SK-N-SH (cell line): ENCODE data around the gene UGT1A1. TPM values are rescaled to one million over a fixed set of nuclear protein-coding genes. Genes with fewer than 3 reads are reported as not detected.

Experiments
- CTCF ChIA-PET: fragments of 300-600, 350-600 bp; formaldehyde crosslinking; extraction: SDS; loops from one replicate; lab custom pipeline; 2021; lab: Yijun Ruan, JAX
- POLR2A ChIA-PET: fragments of 350-600 bp; sonication (Branson Sonifier 250); formaldehyde crosslinking; extraction: SDS; loops from one replicate; lab custom pipeline; 2020; ENCODE audit warnings: antibody characterized with exemption, inconsistent platforms; lab: Yijun Ruan, JAX
- DNase-seq: peaks from one replicate; pipeline ENCODE4 v3.0.0; 2012
- H2AFZ ChIP-seq: fragments of 200-600 bp; sonication (generic); 2 replicates; pipeline ENCODE4 v1.8.1; 2016; ENCODE audit warnings: antibody characterized with exemption, mild to moderate bottlenecking, low read depth
- H3F3A ChIP-seq: fragments of 200-600 bp; sonication (generic); replicated peaks from 2 replicates; pipeline ENCODE3; 2016; ENCODE audit warnings: antibody characterized with exemption, mild to moderate bottlenecking; ENCODE audit not compliant: insufficient read depth
- H3K27ac ChIP-seq, 2 experiments: fragments of 200-500 bp in 1 of 2; fragments of 200-600 bp in 1 of 2; sonication (Bioruptor generic) in 1 of 2; sonication (generic), shearing (Covaris generic) in 1 of 2; 2 replicates each; pipeline versions ENCODE4 v1.5.1 to v1.6.1; 2014 to 2016; ENCODE audit warnings: low read depth in 2 of 2, inconsistent platforms in 1 of 2, low read length in 1 of 2, mild to moderate bottlenecking in 1 of 2, mixed read lengths in 1 of 2
- H3K27me3 ChIP-seq: fragments of 200-600 bp; sonication (generic), shearing (Covaris generic); 2 replicates; pipeline ENCODE4 v1.6.1; 2016; ENCODE audit warnings: mixed run types; ENCODE audit not compliant: insufficient read depth
- H3K36me3 ChIP-seq, 2 experiments: fragments of 200-500 bp in 1 of 2; fragments of 200-600 bp in 1 of 2; sonication (Bioruptor generic) in 1 of 2; sonication (generic) in 1 of 2; replicated peaks in 1 of 2; 2 replicates each; pipeline versions ENCODE3 to v1.5.1; 2014 to 2016; ENCODE audit warnings: low read length in 1 of 2, mild to moderate bottlenecking in 1 of 2; ENCODE audit not compliant: insufficient read depth in 2 of 2, control insufficient read depth in 1 of 2
- H3K4me1 ChIP-seq, 2 experiments: fragments of 200-500 bp in 1 of 2; fragments of 200-600 bp in 1 of 2; sonication (Bioruptor generic) in 1 of 2; sonication (generic), shearing (Covaris generic) in 1 of 2; 2 replicates each; pipeline versions ENCODE4 v1.5.1 to v1.6.1; 2014 to 2016; ENCODE audit warnings: low read depth in 1 of 2, low read length in 1 of 2, mixed run types in 1 of 2; ENCODE audit not compliant: insufficient read depth in 2 of 2, control insufficient read depth in 1 of 2
- H3K4me2 ChIP-seq: fragments of 200-600 bp; sonication (generic), shearing (Covaris generic); 2 replicates; pipeline ENCODE4 v1.6.1; 2017; ENCODE audit warnings: mixed run types
- H3K4me3 ChIP-seq, 2 experiments: fragments of 200-500 bp in 1 of 2; fragments of 200-600 bp in 1 of 2; sonication (Bioruptor generic) in 1 of 2; sonication (generic), shearing (Covaris generic) in 1 of 2; 2 replicates each; pipeline versions ENCODE4 v1.5.1 to v1.8.1; 2014 to 2016; ENCODE audit warnings: low read depth in 2 of 2, inconsistent platforms in 1 of 2, low read length in 1 of 2, mild to moderate bottlenecking in 1 of 2, mixed read lengths in 1 of 2, moderate library complexity in 1 of 2
- H3K79me2 ChIP-seq: fragments of 200-600 bp; sonication (generic); 2 replicates; pipeline ENCODE4 v1.8.1; 2017; ENCODE audit warnings: mild to moderate bottlenecking; ENCODE audit not compliant: insufficient read depth
- H3K9ac ChIP-seq: fragments of 200-600 bp; sonication (generic); 2 replicates; pipeline ENCODE4 v1.6.1; 2017; ENCODE audit warnings: mixed run types
- H3K9me2 ChIP-seq: fragments of 200-600 bp; sonication (generic); 2 replicates; pipeline ENCODE4 v1.6.1; 2017; ENCODE audit warnings: mixed run types
- H3K9me3 ChIP-seq: fragments of 200-600 bp; sonication (generic); 2 replicates; pipeline ENCODE4 v1.6.1; 2017; ENCODE audit warnings: mixed run types, mild to moderate bottlenecking, moderate library complexity
- H4K20me1 ChIP-seq: fragments of 200-600 bp; sonication (generic); 2 replicates; pipeline ENCODE4 v1.6.1; 2017; ENCODE audit warnings: mild to moderate bottlenecking, mixed run types; ENCODE audit not compliant: insufficient read depth
- ELF1 ChIP-seq: IDR thresholded peaks from 2 replicates; pipeline ENCODE4 v1.4.0; 2012
- EZH2phosphoT487 ChIP-seq: fragments of 200-600 bp; sonication (generic); IDR thresholded peaks from 2 replicates; pipeline ENCODE4 v1.6.1; 2017; ENCODE audit warnings: low read depth, mixed run types, mild to moderate bottlenecking, antibody characterized with exemption, moderate library complexity, borderline replicate concordance
- FOSL2 ChIP-seq: IDR thresholded peaks from 2 replicates; pipeline ENCODE4 v1.4.0; 2012; ENCODE audit warnings: low read depth, mild to moderate bottlenecking, moderate library complexity, borderline replicate concordance
- GABPA ChIP-seq: IDR thresholded peaks from 2 replicates; pipeline ENCODE4 v1.4.0; 2012; ENCODE audit warnings: low read depth, mild to moderate bottlenecking
- GATA2 ChIP-seq: sonication (generic); formaldehyde crosslinking; IDR thresholded peaks from 2 replicates; pipeline ENCODE4 v1.5.0; 2020; ENCODE audit warnings: mild to moderate bottlenecking, missing genetic modification reagents
- JUND ChIP-seq: IDR thresholded peaks from 2 replicates; pipeline ENCODE4 v1.4.0; 2012
- MEF2A ChIP-seq: IDR thresholded peaks from 2 replicates; pipeline ENCODE4 v1.4.0; 2012; ENCODE audit warnings: low read depth, borderline replicate concordance
- NFIC ChIP-seq: IDR thresholded peaks from 2 replicates; pipeline ENCODE4 v1.4.0; 2012; ENCODE audit warnings: borderline replicate concordance
- NRF1 ChIP-seq: IDR thresholded peaks from 2 replicates; pipeline ENCODE4 v1.6.1; 2012; ENCODE audit warnings: low read depth, mild to moderate bottlenecking, low read length
- RAD21 ChIP-seq: IDR thresholded peaks from 2 replicates; pipeline ENCODE4 v1.6.1; 2012; ENCODE audit warnings: mild to moderate bottlenecking, low read length
- RCOR1 ChIP-seq: fragments of 150-350 bp; IDR thresholded peaks from 2 replicates; pipeline ENCODE4 v1.6.1; 2017; ENCODE audit warnings: antibody characterized with exemption, low read length
- RFX5 ChIP-seq: IDR thresholded peaks from 2 replicates; pipeline ENCODE4 v1.6.1; 2012; ENCODE audit warnings: mild to moderate bottlenecking, improper control_type of control experiment, low read length
- RXRA ChIP-seq: IDR thresholded peaks from 2 replicates; pipeline ENCODE4 v1.4.0; 2012; ENCODE audit warnings: low read depth, mild to moderate bottlenecking, borderline replicate concordance
- SMC3 ChIP-seq: IDR thresholded peaks from 2 replicates; pipeline ENCODE4 v1.6.1; 2012; ENCODE audit warnings: low read depth, low read length, improper control_type of control experiment
- TCF12 ChIP-seq: IDR thresholded peaks from 2 replicates; pipeline ENCODE4 v1.4.0; 2012
- TEAD4 ChIP-seq: IDR thresholded peaks from 2 replicates; pipeline ENCODE4 v1.4.0; 2012; ENCODE audit warnings: mild to moderate bottlenecking, borderline replicate concordance; ENCODE audit not compliant: insufficient read depth
- YY1 ChIP-seq: IDR thresholded peaks from 2 replicates; pipeline ENCODE4 v1.4.0; 2012; ENCODE audit warnings: low read depth, mild to moderate bottlenecking
- WGBS: methylation state at CpG from one replicate; pipeline ENCODE4 v1.1.6; 2017; ENCODE audit warnings: low lambda C conversion rate; 5-methylcytosine and 5-hydroxymethylcytosine counted together
- polyA plus RNA-seq, 3 experiments: library from polyadenylated mRNA; depleted of rRNA; stranded (reverse); fragments of >200 nt; gene quantifications; 2 replicates each; pipeline ENCODE4 v1.2.3, GENCODE V29; 2012
- TF ChIP-seq, protein P1 (sequence below): fragments of 200-600 bp; sonication (generic); IDR thresholded peaks from 2 replicates; pipeline ENCODE4 v1.6.1; 2017; ENCODE audit warnings: antibody characterized with exemption, mild to moderate bottlenecking, moderate library complexity
- TF ChIP-seq, protein P2 (sequence below): IDR thresholded peaks from 2 replicates; pipeline ENCODE4 v1.6.1; 2012; ENCODE audit warnings: mild to moderate bottlenecking, low read depth, low read length, moderate library complexity
- TF ChIP-seq, protein P3 (sequence below): fragments of 150-350 bp; IDR thresholded peaks from 2 replicates; pipeline ENCODE4 v1.6.1; 2017; ENCODE audit warnings: antibody characterized with exemption, low read length, low read depth, borderline replicate concordance

Gene UGT1A1
- polyA plus RNA-seq, 1 of the 3 experiments (the other 2 are of a cell fraction), result not detected

DNA sequence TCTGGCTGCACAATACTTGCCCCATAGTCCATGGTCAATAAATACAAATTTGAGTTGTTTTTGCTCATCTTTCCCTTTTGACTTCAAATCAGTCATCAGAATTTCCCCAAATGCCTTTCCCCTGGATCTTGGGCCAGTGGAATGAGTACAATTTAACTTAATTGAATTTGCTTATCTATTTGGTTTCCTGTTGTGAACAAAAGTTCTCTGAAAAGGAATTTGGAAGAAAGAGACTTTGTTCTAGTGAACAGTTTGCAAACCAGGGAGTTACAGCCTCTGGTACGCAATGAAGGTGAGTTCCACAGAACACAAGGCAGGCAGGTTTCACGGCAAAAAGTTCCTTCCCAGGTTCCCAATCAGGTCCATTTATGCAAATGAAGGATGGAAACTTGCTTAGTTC, 1.2 kb upstream of the UGT1A1 start:
- CTCF ChIA-PET, result no interaction called here
- Histone ChIP-seq H3K4me2 (no peak overlapping the region), H3F3A (no peaks in the 10 kb centered on the region)
- TF ChIP-seq, protein P1, sequence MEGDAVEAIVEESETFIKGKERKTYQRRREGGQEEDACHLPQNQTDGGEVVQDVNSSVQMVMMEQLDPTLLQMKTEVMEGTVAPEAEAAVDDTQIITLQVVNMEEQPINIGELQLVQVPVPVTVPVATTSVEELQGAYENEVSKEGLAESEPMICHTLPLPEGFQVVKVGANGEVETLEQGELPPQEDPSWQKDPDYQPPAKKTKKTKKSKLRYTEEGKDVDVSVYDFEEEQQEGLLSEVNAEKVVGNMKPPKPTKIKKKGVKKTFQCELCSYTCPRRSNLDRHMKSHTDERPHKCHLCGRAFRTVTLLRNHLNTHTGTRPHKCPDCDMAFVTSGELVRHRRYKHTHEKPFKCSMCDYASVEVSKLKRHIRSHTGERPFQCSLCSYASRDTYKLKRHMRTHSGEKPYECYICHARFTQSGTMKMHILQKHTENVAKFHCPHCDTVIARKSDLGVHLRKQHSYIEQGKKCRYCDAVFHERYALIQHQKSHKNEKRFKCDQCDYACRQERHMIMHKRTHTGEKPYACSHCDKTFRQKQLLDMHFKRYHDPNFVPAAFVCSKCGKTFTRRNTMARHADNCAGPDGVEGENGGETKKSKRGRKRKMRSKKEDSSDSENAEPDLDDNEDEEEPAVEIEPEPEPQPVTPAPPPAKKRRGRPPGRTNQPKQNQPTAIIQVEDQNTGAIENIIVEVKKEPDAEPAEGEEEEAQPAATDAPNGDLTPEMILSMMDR, result no peak
- TF ChIP-seq EZH2phosphoT487 (no peak), TEAD4 (no peak), NFIC (no peak), YY1 (no peak), SMC3 (no peak), NRF1 (no peak), JUND (no peak), TCF12 (no peak), MEF2A (no peak), RFX5 (no peak), RXRA (no peak), GATA2 (no peak), RCOR1 (no peak), ELF1 (no peak), FOSL2 (no peak), RAD21 (no peak), GABPA (no peak)
- TF ChIP-seq, protein P2, sequence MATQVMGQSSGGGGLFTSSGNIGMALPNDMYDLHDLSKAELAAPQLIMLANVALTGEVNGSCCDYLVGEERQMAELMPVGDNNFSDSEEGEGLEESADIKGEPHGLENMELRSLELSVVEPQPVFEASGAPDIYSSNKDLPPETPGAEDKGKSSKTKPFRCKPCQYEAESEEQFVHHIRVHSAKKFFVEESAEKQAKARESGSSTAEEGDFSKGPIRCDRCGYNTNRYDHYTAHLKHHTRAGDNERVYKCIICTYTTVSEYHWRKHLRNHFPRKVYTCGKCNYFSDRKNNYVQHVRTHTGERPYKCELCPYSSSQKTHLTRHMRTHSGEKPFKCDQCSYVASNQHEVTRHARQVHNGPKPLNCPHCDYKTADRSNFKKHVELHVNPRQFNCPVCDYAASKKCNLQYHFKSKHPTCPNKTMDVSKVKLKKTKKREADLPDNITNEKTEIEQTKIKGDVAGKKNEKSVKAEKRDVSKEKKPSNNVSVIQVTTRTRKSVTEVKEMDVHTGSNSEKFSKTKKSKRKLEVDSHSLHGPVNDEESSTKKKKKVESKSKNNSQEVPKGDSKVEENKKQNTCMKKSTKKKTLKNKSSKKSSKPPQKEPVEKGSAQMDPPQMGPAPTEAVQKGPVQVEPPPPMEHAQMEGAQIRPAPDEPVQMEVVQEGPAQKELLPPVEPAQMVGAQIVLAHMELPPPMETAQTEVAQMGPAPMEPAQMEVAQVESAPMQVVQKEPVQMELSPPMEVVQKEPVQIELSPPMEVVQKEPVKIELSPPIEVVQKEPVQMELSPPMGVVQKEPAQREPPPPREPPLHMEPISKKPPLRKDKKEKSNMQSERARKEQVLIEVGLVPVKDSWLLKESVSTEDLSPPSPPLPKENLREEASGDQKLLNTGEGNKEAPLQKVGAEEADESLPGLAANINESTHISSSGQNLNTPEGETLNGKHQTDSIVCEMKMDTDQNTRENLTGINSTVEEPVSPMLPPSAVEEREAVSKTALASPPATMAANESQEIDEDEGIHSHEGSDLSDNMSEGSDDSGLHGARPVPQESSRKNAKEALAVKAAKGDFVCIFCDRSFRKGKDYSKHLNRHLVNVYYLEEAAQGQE, result no peak
- TF ChIP-seq, protein P3, sequence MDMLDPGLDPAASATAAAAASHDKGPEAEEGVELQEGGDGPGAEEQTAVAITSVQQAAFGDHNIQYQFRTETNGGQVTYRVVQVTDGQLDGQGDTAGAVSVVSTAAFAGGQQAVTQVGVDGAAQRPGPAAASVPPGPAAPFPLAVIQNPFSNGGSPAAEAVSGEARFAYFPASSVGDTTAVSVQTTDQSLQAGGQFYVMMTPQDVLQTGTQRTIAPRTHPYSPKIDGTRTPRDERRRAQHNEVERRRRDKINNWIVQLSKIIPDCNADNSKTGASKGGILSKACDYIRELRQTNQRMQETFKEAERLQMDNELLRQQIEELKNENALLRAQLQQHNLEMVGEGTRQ, result no peak
- TF ChIP-seq, all 33 proteins: peak for 0
- Histone ChIP-seq H3K27ac (no peak overlapping the region), H3K9me3 (no peaks in the 10 kb centered on the region), H3K9ac (no peak overlapping the region), H3K79me2 (no peaks in the 10 kb centered on the region), H3K4me3 (no peak overlapping the region), H4K20me1 (no peaks in the 10 kb centered on the region), H3K4me1 (no peaks in the 10 kb centered on the region), H3K9me2 (no peaks in the 10 kb centered on the region), H3K36me3 (no peaks in the 10 kb centered on the region), H3K27me3 (no peaks in the 10 kb centered on the region), H2AFZ (no peak overlapping the region)
- POLR2A ChIA-PET, result no interaction called here
- 72% methylated on average over 2 of the region's 2 CpGs for whole genome bisulfite sequencing
- DNase-seq, result no peak
